Astrocyte of the spinal cord (primary cell): ENCODE measurements around the gene MEGF8.

Source experiments
- DNase-seq: peaks from one replicate; pipeline ENCODE4 v3.0.0; 2011; ENCODE audit warnings: low read depth, low spot score
- H3K4me3 ChIP-seq: 2 replicates; pipeline ENCODE4 v1.5.1; 2011; ENCODE audit warnings: low read depth, mild to moderate bottlenecking, low read length, moderate library complexity
- CTCF ChIP-seq: IDR thresholded peaks from 2 replicates; pipeline ENCODE4 v1.5.1; 2012; ENCODE audit warnings: low read depth, mild to moderate bottlenecking, low read length, inconsistent platforms
- in situ Hi-C: cut with HindIII; loops from 2 replicates; pipeline ENCODE4 v1.10.0; 2017; ENCODE audit warnings: low sequenced_read_pairs

Gene MEGF8

GRCh38 chr19:42421101-42421500 is 95.7 kb downstream of the MEGF8 start:
- TF ChIP-seq CTCF, result no peak
- H3K4me3 ChIP-seq, result no peak overlapping the region
- in situ Hi-C loops, result no loop called here
- no peak for DNase-seq

DNA sequence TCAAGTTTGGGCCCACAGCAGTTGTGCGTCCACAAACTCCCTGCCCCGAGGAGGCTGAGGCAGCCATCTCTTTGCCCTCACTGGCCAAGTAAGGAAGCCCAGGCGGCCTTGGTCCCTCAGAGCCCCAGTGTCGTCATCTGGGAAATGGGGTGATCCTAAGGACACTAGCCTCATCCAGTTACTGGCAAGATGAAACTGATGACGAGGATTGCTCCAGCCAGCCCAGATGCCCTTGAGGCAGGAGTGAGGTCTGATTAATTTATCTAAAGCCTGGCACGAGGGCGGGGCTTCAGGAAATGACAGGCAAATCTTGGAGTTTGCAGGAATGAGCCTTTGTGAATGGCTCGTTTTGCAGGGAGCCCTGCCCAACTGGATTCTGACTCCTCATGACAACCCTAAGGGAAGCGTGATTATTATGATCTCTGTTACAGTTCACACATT is 96.2 kb downstream of the MEGF8 start:
- no peak for DNase-seq
- in situ Hi-C loops, result no loop called here
- no peak overlapping the region for H3K4me3 ChIP-seq
- no peak for TF ChIP-seq CTCF

- in situ Hi-C loops, result no loop called here
- H3K4me3 ChIP-seq, result peak overlapping the region; percentile 60
- DNase-seq, result no peak
- TF ChIP-seq CTCF, result no peak
Measured at GRCh38 chr19:42422092-42422900, 96.9 kb downstream of the MEGF8 start.

DNA sequence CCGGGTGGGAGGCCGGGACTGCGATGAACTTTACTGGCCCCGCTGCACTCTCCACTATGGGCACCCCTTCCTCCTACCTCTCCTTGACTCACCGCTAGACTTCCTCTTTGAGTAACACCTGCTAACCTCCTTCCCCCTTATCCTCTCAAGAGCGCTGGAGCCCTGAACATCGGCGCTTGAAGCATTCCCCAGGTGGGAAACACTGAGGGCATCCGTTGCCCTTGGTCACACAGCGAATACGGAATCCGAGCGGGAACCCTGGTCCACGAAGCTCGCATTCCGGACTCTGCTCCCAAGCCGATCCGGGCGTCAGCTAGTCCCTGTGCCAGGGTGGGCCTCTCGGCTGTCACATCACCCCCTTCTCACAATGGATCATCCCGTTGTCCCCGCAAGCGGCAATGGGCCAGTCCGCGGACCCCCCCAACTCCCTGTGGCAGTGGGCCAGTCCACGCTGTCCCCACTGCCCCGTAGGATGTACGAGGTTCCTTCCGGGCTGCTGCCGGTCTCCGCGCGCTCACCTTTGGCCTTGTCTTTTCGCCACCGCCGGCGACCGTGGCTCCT is 97.5 kb downstream of the MEGF8 start:
- no peak for TF ChIP-seq CTCF
- in situ Hi-C loops, result no loop called here
- H3K4me3 ChIP-seq, result peak overlapping the region; percentile 60
- DNase-seq, result no peak

DNA sequence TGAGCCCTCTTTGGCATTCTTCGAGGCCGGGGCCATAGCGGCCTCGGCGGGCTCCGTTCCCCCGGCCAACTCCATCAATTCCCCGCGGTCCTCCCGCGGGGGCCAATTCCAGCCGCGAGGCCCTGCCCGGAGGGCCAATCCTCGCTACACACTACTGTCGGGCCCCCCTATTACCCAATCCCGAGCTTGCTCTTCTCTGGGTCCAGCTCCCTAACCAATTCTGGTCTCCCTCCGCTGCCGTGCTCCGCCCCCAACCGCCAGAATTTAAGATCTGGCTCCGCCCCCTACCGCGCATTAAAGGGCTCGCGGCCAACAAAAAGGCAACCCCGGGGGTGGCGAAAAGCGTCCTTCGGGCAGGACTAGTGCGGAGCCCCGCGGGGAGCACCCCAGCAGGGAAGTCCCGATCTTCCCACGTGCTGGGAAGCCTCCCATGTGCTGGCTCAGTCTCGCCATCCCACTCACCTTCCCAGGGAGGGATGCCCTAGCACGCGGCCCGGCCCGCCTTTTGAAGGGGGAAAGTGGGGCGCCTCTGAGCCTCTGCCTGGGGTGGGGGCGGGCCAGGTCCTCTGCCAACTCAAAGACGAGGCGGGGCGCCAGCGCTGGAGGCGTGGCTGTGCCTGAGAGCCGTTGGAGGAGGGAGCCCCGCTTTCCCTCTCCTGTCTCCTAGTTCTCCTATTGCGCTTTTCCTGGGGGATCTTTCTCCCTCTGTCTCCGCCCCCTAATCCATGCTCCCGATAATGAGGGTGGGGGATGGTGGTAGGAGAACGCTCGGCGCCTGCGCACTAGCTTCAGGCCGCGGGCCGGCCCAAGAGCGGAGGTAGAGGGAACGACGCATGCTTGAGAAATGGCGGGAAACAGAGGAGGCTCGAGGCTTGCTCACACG is 98.3 kb downstream of the MEGF8 start:
- in situ Hi-C loops, result no loop called here
- DNase-seq, result peak; percentile 94
- H3K4me3 ChIP-seq, result peak overlapping the region; percentile 60
- TF ChIP-seq CTCF, result no peak

- in situ Hi-C loops, result no loop called here
- DNase-seq, result no peak
- TF ChIP-seq CTCF, result no peak
- H3K4me3 ChIP-seq, result no peak overlapping the region
Measured at GRCh38 chr19:42424345-42424707, 98.9 kb downstream of the MEGF8 start.
